Neuronal stem cell (in vitro differentiated cells): ENCODE data around the gene SETD2.

Experiments used
- DNase-seq: peaks from one replicate; pipeline ENCODE4 v3.0.0-alpha.2; 2013; ENCODE audit warnings: low spot score
- H2AFZ ChIP-seq: one replicate; pipeline ENCODE4 v1.6.1; 2013; ENCODE audit warnings: mild to moderate bottlenecking, low read length, inconsistent platforms
- H2AK5ac ChIP-seq: 2 replicates; pipeline ENCODE4 v1.6.1; 2013; ENCODE audit warnings: low read depth, mild to moderate bottlenecking, inconsistent platforms, low read length, moderate library complexity, mixed read lengths
- H2BK120ac ChIP-seq: 2 replicates; pipeline ENCODE4 v1.6.1; 2013; ENCODE audit warnings: low read depth, mild to moderate bottlenecking, inconsistent platforms, low read length, moderate library complexity, mixed read lengths
- H2BK12ac ChIP-seq: one replicate; pipeline ENCODE4 v1.6.1; 2013; ENCODE audit warnings: low read length, inconsistent platforms
- H2BK15ac ChIP-seq: 2 replicates; pipeline ENCODE4 v1.6.1; 2013; ENCODE audit warnings: mild to moderate bottlenecking, low read length, inconsistent platforms, mixed read lengths
- H2BK5ac ChIP-seq: one replicate; pipeline ENCODE4 v1.6.1; 2013; ENCODE audit warnings: inconsistent platforms, mild to moderate bottlenecking, low read length, moderate library complexity
- H3K14ac ChIP-seq: one replicate; pipeline ENCODE4 v1.6.1; 2013; ENCODE audit warnings: low read length, inconsistent platforms
- H3K18ac ChIP-seq: 2 replicates; pipeline ENCODE4 v1.6.1; 2013; ENCODE audit warnings: low read length, inconsistent platforms
- H3K23ac ChIP-seq: 2 replicates; pipeline ENCODE4 v1.6.1; 2013; ENCODE audit warnings: low read depth, mild to moderate bottlenecking, mixed read lengths, low read length, inconsistent platforms; ENCODE audit not compliant: poor library complexity
- H3K27ac ChIP-seq: replicated peaks from 3 replicates; pipeline ENCODE4 v1.5.1; 2013; ENCODE audit warnings: low read length, inconsistent platforms
- H3K27me3 ChIP-seq, 3 experiments: 2 replicates each; pipeline ENCODE4 v1.6.1; 2013; ENCODE audit warnings: low read length in 3 of 3, mild to moderate bottlenecking in 2 of 3, inconsistent platforms in 1 of 3, low read depth in 1 of 3, mixed read lengths in 1 of 3, moderate library complexity in 1 of 3; ENCODE audit not compliant: control insufficient read depth in 3 of 3, insufficient read depth in 3 of 3
- H3K36me3 ChIP-seq, 2 donors: replicated peaks in 1 of 2; 2 replicates each; pipeline ENCODE4 v1.6.1; 2013; ENCODE audit warnings: low read length in 2 of 2; ENCODE audit not compliant: control insufficient read depth in 2 of 2, insufficient read depth in 2 of 2
- H3K4ac ChIP-seq: 2 replicates; pipeline ENCODE4 v1.6.1; 2013; ENCODE audit warnings: inconsistent platforms, mild to moderate bottlenecking, low read length, moderate library complexity
- H3K4me1 ChIP-seq, 2 donors: 1 replicate in 1 of 2; 2 replicates in 1 of 2; pipeline ENCODE4 v1.6.1; 2013; ENCODE audit warnings: low read length in 2 of 2, low read depth in 1 of 2; ENCODE audit not compliant: control insufficient read depth in 2 of 2, insufficient read depth in 1 of 2
- H3K4me2 ChIP-seq: one replicate; pipeline ENCODE4 v1.6.1; 2013; ENCODE audit warnings: mild to moderate bottlenecking, low read length, inconsistent platforms; ENCODE audit not compliant: insufficient read depth, poor library complexity, severe bottlenecking
- H3K4me3 ChIP-seq, 2 donors: 2 replicates each; pipeline ENCODE4 v1.5.1; 2013; ENCODE audit warnings: low read length in 2 of 2, mild to moderate bottlenecking in 2 of 2, inconsistent platforms in 1 of 2, moderate library complexity in 1 of 2
- H3K79me1 ChIP-seq: one replicate; pipeline ENCODE4 v1.6.1; 2013; ENCODE audit warnings: low read depth, mild to moderate bottlenecking, inconsistent platforms, low read length, moderate library complexity
- H3K9ac ChIP-seq: one replicate; pipeline ENCODE4 v1.6.1; 2013; ENCODE audit warnings: mild to moderate bottlenecking, low read depth, low read length, inconsistent platforms; ENCODE audit not compliant: poor library complexity
- H3K9me3 ChIP-seq, 2 donors: replicated peaks in 1 of 2; 2 replicates each; pipeline versions ENCODE3 to v1.6.1; 2013; ENCODE audit warnings: low read length in 2 of 2, mild to moderate bottlenecking in 2 of 2, inconsistent platforms in 1 of 2, low read depth in 1 of 2, mixed read lengths in 1 of 2, moderate library complexity in 1 of 2; ENCODE audit not compliant: control insufficient read depth in 2 of 2, insufficient read depth in 1 of 2
- H4K8ac ChIP-seq: one replicate; pipeline ENCODE4 v1.6.1; 2013; ENCODE audit warnings: low read depth, mild to moderate bottlenecking, inconsistent platforms, low read length, moderate library complexity
- H4K91ac ChIP-seq: one replicate; pipeline ENCODE4 v1.6.1; 2013; ENCODE audit warnings: low read length, low read depth, mild to moderate bottlenecking, inconsistent platforms; ENCODE audit not compliant: poor library complexity
- WGBS, 2 donors: extraction: QIAGEN DNeasy Blood & Tissue Kit; methylation state at CpG; one replicate each; pipeline ENCODE4 v1.1.7; 2013; ENCODE audit warnings: missing lambda C conversion rate in 2 of 2, mixed read lengths in 1 of 2; ENCODE audit not compliant: insufficient read length in 2 of 2, insufficient replicate concordance in 1 of 2; ENCODE audit errors: extremely low coverage in 2 of 2; 5-methylcytosine and 5-hydroxymethylcytosine counted together

SETD2 gene

DNA sequence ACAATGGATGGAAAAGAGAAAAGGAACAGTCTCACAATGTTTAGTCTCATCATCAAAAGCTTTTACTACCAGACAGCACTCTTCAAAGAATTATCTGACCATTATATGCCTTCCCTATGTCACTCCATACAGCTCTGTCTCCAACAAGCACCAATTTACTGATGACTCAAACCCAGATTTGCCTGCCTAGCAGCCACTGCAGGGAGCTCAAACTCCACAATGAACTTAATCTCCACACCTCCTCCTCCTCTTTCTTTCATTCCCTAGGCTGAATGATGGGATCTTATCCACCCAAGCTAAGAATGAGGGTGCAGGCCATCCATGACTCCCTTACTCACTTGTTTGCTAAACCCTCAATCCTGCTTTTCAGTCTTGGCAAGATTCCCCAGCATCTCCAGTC lies 139.0 kb downstream of the SETD2 start:
- no peak overlapping the region for H2BK5ac ChIP-seq
- H3K79me1 ChIP-seq: peaks cover 2% of the 10 kb centered on the region
- H2BK15ac ChIP-seq: no peak overlapping the region
- H2AFZ ChIP-seq: no peak overlapping the region
- H3K9me3 ChIP-seq: no peaks in the 10 kb centered on the region
- no peak overlapping the region for H4K91ac ChIP-seq
- H3K27me3 ChIP-seq: no peaks in the 10 kb centered on the region
- peaks cover 0 to 34% of the 10 kb centered on the region in 2 donors for H3K36me3 ChIP-seq
- no peak overlapping the region for H3K9ac ChIP-seq
- H3K4me3 ChIP-seq: no peak overlapping the region
- no peak overlapping the region for H3K23ac ChIP-seq
- H4K8ac ChIP-seq: no peak overlapping the region
- no peak overlapping the region for H3K14ac ChIP-seq
- no peak overlapping the region for H3K4ac ChIP-seq
- H2AK5ac ChIP-seq: no peak overlapping the region
- no peak overlapping the region for H2BK12ac ChIP-seq
- no peak overlapping the region for H3K27ac ChIP-seq
- no peak overlapping the region for H2BK120ac ChIP-seq
- H3K4me2 ChIP-seq: no peak overlapping the region
- H3K4me1 ChIP-seq: peaks cover 0 to 5% of the 10 kb centered on the region in 2 donors
- H3K18ac ChIP-seq: no peak overlapping the region
- DNase-seq: no peak

DNA sequence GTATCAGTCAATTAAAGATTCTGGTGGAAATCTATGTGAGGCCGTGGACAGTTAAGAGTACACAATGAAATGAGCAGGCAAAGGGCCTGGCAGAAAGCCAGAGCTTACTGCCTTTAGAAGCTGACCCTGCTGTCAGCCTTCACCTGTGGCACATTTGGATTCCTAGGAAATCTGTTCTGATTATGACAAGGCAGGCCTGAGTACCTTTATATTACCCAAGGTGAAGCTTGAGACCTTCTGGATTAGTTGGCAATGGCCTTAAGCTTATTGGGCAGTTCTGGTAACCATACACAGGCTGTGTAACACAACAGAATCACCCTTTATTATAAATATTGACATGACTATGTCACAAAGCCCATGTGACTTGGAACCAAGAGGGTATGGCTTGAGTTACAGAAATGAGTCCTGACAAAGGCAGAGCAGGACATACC lies 141.3 kb downstream of the SETD2 start:
- no CpG with 5 or more reads among the region's 1 CpG for WGBS, 2 donors
- no peak for DNase-seq
- no peaks in the 10 kb centered on the region for H3K9me3 ChIP-seq

GRCh38 chr3:47020311-47020710 lies 143.6 kb downstream of the SETD2 start:
- no peak overlapping the region for H3K18ac ChIP-seq
- no CpG with 5 or more reads among the region's 4 CpGs for WGBS, 2 donors
- peaks cover 2% of the 10 kb centered on the region for H3K79me1 ChIP-seq
- H2BK120ac ChIP-seq: no peak overlapping the region
- no peaks in the 10 kb centered on the region for H3K9me3 ChIP-seq
- H2BK15ac ChIP-seq: no peak overlapping the region
- H4K8ac ChIP-seq: no peak overlapping the region
- no peak overlapping the region for H3K27ac ChIP-seq
- H2AK5ac ChIP-seq: no peak overlapping the region
- H3K4me1 ChIP-seq: peaks cover 0 to 4% of the 10 kb centered on the region in 2 donors
- H3K14ac ChIP-seq: no peak overlapping the region
- no peak overlapping the region for H2BK12ac ChIP-seq
- peaks cover 12 to 55% of the 10 kb centered on the region in 2 donors for H3K36me3 ChIP-seq
- no peak overlapping the region for H3K4ac ChIP-seq
- no peak overlapping the region for H3K23ac ChIP-seq
- no peak overlapping the region for H4K91ac ChIP-seq
- DNase-seq: no peak
- no peak overlapping the region for H2AFZ ChIP-seq
- H3K4me2 ChIP-seq: no peak overlapping the region
- no peak overlapping the region for H3K9ac ChIP-seq
- H3K27me3 ChIP-seq: no peaks in the 10 kb centered on the region
- no peak overlapping the region for H3K4me3 ChIP-seq
- no peak overlapping the region for H2BK5ac ChIP-seq

More for the DNA sequence above, 141.3 kb downstream of the SETD2 start:
- Histone ChIP-seq H2BK12ac (no peak overlapping the region), H3K4me2 (no peak overlapping the region), H2AFZ (no peak overlapping the region), H3K79me1 (peaks cover 2% of the 10 kb centered on the region), H3K4ac (no peak overlapping the region), H4K91ac (no peak overlapping the region), H3K4me3 (no peak overlapping the region), H2BK5ac (no peak overlapping the region), H3K4me1 (peaks cover 0 to 4% of the 10 kb centered on the region in 2 donors), H4K8ac (no peak overlapping the region), H3K36me3 (peaks cover 6 to 37% of the 10 kb centered on the region in 2 donors), H3K23ac (no peak overlapping the region), H3K14ac (no peak overlapping the region), H3K27me3 (no peaks in the 10 kb centered on the region), H2BK120ac (no peak overlapping the region), H3K27ac (no peak overlapping the region), H3K18ac (no peak overlapping the region), H2BK15ac (no peak overlapping the region), H3K9ac (no peak overlapping the region), H2AK5ac (no peak overlapping the region)

GRCh38 chr3:47019201-47019600 lies 144.7 kb downstream of the SETD2 start:
- WGBS, 2 donors: no CpG with 5 or more reads among the region's 1 CpG
- no peak overlapping the region for H2BK12ac ChIP-seq
- no peak for DNase-seq

More at GRCh38 chr3:47019201-47019600, 144.7 kb downstream of the SETD2 start:
- H4K91ac ChIP-seq: no peak overlapping the region
- H2AFZ ChIP-seq: no peak overlapping the region
- H3K14ac ChIP-seq: no peak overlapping the region
- no peaks in the 10 kb centered on the region for H3K9me3 ChIP-seq
- no peak overlapping the region for H3K4me2 ChIP-seq
- no peak overlapping the region for H4K8ac ChIP-seq
- peaks cover 14 to 63% of the 10 kb centered on the region in 2 donors for H3K36me3 ChIP-seq
- H2AK5ac ChIP-seq: no peak overlapping the region
- H3K4me3 ChIP-seq: no peak overlapping the region
- no peak overlapping the region for H3K4ac ChIP-seq
- H3K27me3 ChIP-seq: no peaks in the 10 kb centered on the region
- no peaks in the 10 kb centered on the region for H3K79me1 ChIP-seq
- H2BK15ac ChIP-seq: no peak overlapping the region
- H2BK5ac ChIP-seq: no peak overlapping the region
- no peak overlapping the region for H3K18ac ChIP-seq
- no peaks in the 10 kb centered on the region for H3K4me1 ChIP-seq
- no peak overlapping the region for H3K27ac ChIP-seq
- no peak overlapping the region for H3K23ac ChIP-seq
- H3K9ac ChIP-seq: no peak overlapping the region
- H2BK120ac ChIP-seq: no peak overlapping the region
